GM20431 (cell line): Measurements from ENCODE around the gene CDC14A.

Source experiments
- in situ Hi-C: fragments of 300-500 bp; cut with MseI, MboI; formaldehyde crosslinking; loops from one replicate; pipeline ENCODE4 v1.15.0; 2020; ENCODE audit warnings: low sequenced_read_pairs; ENCODE audit not compliant: unreplicated experiment

Gene CDC14A

DNA sequence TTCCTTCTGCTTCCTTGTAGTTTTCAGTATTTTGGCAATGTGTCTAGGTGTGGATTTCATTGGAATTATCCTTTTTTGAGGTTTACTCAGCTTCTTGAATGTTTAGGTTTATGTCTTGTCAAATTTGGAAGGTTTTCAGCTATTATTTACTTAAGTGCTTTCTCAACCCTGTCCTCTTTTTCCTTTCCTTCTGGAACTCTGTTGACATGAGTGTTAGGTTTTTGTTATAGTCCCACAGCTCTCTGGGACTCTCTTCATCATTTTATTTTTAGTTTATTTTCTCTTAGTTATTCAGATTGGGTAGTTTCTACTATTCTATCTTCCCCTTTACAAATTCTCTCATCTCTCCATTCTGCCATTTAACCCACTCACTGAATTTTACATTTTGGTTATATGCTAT lies 122.5 kb downstream of the CDC14A start:
- in situ Hi-C loops = loop anchor here (25.0 kb wide), 2 partner anchors 387 to 663 kb away; no protein-coding TSS in a partner anchor

DNA sequence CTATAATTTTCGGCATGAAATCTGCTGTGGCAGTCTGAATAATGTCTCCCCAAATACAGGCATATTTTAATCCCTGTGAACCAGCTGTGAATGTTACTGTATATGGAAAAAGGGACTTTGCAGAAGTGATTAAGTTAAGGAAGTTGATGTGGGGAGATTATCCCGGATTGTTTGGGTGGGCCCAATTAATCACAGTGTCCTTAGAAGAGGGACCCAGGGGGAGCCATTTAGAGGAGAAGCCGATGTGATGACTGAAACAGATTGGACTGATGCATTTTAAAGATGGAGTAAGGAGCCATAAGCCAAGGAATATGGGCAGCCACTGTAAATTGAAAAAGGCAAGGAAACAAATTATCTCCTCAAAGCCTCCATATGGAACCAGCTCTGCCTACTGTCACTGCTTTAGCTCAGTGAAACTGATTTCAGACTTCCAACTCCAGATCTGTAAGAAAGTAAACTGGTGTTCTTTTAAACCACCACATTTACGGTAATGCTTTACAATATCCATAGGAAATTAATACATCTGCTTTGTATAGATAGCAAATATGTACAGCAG lies 124.5 kb downstream of the CDC14A start:
- in situ Hi-C loops = no loop called here

DNA sequence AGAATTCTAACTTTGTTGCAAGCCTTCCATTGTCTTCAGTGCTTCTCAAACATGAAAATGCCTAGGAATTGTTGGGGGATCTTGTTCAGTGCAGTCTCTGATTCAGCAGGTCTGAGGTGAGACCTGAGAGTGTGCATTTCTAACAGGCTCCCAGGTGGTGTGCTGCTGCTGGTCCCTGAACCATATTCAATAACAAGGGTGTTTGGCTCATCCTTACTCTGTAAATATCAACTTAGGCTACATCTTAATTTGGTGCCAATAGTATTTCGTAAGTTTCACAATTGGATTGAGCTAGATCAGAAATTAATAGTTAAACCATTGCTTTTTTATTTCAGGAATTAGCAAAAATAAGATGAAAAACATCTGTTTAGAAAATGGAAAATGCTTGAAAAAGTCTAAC lies 126.5 kb downstream of the CDC14A start:
- in situ Hi-C loops = no loop called here

DNA sequence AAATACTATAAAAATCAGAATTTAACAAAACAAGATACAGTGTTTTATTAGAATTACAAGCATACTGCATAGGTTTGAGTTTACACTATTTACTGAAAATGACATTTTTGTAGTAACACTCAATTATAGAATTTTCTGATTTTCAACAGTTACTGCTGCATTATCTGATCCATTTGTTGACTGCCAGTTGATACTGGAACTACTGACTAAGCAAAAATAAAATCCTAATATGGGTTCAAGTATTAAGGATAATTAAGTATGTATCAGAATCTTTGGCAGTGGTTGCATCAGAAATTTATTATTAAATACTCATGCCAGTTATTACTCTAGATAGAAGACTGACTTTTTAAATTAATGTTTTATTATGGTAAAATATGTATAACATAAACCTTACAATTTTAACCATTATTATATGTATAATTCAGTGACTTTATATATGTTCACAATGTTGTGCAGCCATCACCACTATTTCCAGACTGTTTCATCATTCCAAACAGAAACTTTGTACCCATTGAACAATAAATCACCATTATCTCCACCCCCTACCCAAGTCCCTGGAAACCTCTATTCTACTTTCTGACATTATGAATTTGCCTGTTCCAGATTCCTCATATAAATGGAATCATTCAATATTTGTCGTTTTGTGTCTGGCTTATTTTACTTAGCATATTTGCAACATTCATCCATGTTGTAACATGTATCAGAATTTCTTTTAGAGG lies 127.5 kb downstream of the CDC14A start:
- in situ Hi-C loops = no loop called here

DNA sequence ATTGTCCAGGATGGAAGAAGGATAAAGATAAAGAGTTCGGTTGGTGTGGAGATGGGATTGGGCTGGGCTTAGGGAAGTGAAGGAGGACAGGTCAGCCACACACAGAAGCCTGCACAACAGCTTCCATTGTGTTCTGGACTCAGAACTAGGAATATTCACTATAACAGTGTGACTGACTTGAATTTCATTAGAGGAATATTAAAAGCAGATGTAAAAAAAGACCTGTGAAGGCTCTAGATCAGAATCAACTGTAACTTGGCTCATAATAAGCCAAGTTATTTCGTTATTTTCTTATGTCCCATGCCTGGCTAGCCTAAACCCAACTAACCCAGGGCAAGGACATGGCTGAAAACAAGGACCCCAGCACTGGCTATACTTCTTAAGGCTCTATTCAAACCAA lies 129.0 kb downstream of the CDC14A start:
- in situ Hi-C loops = no loop called here

DNA sequence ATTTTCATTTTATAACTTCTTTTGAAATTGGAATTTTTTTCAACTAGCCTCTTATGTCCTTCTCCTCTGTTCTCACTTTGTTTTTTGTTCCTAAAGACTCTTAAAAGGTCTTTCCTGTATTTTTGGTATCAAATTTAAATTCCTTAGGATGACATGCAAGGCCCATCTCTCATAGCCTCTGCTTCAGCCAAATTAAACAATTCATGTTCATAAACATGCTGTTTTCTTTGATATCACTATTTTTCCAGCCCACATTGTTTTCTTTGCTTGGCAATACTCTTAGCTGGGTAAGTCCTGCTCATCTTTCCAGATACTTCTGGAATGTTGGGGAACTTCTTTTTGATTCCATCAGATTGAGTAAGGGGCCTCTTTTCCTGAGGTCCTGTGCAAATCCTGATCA lies 129.9 kb downstream of the CDC14A start:
- in situ Hi-C loops = no loop called here

DNA sequence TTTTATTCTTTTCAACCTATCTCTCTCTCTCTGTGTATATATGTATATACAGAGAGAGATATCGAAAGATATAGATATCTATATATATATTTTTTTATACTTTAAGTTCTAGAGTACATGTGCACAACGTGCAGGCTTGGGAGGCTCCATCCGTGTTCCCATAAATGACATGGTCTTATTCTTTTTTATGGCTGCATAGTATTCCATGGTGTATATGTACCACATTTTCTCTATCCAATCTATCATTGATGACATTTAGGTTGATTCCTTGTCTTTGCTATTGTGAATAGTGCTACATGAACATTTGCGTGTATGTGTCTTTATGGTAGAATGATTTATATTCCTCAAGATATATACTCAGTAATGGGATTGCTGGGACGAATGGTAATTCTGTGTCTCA lies 130.4 kb downstream of the CDC14A start:
- in situ Hi-C loops = no loop called here

DNA sequence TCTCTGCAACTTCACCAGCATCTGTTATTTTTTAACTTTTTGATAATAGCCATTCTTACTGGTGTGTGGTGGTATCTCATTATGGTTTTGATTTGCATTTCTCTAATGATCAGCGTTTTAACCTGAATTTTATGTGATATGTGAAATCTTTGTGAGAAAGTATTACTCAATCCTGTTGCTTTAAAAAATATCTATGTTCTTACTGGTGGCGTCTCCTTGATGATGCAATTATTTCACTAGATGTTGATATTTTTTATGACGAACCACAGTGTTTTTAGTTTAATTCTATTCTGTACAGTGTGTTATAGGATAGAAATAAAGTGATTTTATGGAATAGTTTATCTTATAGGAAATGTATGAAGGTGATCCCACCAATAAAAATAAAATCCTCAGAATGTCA lies 130.9 kb downstream of the CDC14A start:
- in situ Hi-C loops = no loop called here

DNA sequence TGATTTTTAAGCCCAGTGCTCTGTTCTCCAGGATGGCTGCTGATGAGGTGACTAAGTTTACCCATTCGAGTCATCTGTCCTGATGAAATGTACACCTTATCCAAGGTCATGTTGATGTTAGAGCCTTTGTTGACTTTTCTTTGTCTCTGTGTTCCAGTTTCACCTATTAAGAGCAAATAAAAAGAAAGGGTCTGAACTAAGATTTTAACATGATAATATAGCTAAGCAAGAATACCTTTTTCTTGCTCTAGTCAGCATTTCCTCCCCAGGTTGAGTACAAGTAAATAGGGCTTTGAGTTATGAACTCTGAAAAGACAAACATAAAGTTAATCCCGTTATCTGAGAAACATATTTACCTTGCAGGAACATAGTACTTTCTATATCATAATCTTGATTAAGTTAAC lies 133.6 kb downstream of the CDC14A start:
- in situ Hi-C loops = no loop called here

DNA sequence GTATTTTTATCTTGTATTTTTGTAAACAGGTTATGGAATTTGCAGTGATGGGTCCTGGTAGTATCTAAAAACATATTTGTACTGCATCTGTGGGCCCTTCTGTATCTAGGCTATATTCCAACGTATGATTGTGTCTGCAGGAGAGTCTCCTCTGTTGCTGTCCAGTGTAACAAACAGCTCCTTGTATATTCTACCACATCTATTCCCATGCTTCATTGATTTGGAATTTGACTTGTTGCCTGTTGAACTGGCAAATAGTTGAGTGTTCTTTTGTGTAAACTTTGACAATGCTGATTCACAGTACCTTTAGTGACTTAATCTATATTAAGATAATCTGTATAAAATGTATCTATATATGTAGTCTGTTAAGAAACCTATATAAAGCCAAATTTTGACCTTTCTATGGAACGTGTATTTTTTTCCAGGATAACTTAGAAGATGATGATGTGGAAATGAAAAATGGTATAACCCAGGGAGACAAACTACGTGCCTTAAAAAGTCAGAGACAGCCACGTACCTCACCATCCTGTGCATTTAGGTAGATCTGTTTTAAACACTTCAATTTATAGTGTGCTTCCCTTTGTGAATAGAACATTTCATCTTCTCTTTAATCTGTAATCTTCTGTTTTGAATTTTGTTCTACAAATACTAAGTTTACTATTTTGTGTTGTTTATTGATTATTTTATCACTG lies 142.2 kb downstream of the CDC14A start:
- in situ Hi-C loops = no loop called here

DNA sequence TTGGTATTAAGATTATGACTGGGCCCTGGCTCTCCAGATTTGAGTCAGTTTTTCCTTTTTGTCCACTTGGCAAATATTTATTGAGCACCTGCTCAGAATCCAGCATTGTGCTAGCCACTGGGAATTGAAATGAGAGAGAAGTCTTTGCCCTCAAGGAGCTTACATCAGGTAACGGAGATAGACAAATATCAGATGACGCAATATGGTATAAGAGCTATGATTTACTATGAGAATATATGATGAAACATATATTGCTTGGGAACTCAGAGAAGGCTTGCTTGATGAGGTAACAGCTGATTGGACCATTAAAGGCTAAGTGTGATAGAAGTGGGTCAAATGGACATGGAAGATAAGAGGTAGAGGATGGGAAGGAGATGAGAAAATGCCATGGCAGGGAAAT lies 144.6 kb downstream of the CDC14A start:
- in situ Hi-C loops = no loop called here

DNA sequence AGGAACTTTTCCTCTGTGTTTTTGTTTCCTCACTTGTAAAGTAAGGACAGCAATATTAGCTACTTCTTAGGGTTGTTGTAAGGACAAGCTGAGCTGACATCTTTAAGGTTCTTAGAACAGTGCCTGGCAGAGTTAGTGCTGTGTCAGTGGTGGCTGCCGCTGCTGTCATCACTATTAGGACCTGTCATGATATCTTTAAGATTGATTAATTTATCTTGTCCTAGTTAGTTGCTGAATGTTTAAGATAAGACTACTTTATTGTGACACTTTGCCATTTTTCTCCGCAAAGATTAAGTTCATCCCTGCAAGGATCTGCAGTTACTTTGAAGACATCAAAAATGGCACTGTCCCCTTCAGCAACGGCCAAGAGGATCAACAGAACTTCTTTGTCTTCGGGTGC lies 145.5 kb downstream of the CDC14A start:
- in situ Hi-C loops = no loop called here

DNA sequence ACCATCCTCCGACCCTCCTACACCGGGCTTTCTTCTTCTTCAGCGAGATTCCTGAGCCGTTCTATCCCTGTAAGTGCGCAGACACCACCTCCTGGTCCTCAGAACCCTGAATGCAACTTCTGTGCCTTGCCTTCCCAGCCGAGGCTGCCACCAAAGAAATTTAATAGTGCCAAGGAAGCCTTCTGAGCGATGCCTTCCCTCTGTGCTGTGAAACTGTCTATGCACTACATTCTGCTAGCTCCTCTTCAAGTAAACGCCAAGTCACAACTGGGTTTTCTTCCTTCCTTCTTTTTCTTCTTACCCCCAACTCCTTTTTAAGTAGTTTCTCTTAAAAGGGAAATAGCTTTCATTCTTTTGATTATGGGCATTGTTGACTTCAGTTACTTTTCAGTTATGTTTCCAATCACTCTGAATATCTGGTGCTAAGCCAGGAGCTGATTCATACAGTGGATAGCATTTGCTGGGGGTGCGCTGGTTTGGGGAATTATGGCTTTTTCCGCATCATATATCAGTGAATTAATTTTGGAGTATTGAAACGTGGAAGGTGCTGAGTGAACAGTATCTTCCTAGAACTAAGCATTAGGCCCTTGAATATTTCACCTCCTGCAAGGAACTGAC lies 147.0 kb downstream of the CDC14A start:
- in situ Hi-C loops = no loop called here

DNA sequence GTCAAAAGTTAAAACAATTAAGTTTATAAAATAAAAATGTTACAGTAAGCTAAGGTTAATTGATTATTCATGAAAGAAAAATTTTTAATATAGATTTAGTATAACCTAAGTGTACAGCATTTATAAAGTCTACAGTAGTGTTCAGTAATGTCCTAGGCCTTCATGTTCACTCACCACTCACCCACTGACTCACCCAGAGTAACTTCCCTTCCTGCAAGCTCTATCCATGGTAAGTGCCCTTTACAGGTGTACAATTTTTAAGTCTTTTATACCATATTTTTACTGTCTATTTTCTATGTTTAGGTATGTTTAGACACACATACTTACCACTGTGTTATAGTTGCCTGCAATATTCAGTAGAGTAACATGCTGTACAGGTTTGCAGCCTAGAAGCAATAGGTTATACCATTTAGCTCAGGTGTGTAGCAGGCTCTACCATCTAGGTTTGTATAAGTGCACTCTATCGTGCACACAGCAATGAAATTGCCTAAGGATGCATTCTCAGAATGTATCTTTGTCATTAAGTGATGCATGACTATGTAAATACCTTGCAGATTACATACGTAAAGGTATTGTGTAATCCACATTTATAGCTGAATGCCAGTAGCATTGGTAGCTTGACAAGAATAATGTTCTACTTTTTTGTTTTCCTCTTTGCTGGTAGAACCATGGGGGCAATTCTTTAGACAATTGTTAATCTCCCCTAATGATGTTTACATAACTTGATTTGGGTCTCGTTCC lies 149.9 kb downstream of the CDC14A start:
- in situ Hi-C loops = no loop called here

DNA sequence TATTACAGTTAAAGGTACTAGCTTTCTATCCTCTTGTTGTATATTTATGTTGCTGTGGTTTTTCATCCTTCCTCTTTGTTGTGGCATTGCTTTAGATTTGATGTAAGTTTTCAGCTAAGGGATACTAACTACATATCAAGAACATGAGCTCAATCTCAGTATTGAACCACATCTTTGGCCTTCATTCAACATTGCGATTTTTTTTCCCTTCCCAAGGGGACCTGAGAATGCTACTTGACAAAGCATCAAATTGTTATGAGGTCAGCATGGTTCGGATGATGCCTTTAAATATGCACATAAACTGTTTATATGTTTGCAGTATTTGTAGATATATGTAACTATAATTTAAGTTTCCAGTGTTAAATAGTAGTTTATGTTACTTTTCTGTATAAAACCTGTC lies 153.9 kb downstream of the CDC14A start:
- in situ Hi-C loops = no loop called here

DNA sequence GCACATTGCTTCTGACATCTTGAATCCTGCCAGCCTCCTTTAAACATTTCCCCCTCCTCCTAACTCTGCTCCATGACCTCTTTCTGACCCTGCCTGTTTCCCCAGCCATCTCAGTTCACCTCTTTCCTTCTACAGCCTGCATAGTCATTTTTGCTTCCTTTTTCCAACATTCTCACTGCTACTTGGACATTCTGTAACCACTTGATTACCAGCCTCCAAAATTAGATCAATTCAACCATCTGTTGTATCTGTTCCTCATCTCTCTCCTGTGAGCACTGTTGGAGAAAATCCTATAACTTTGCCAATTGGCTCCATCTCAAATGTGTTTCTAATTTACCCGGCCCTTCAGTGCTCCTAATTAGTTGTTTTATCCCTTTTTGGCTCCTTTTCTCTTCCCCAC lies 158.1 kb downstream of the CDC14A start:
- in situ Hi-C loops = no loop called here

DNA sequence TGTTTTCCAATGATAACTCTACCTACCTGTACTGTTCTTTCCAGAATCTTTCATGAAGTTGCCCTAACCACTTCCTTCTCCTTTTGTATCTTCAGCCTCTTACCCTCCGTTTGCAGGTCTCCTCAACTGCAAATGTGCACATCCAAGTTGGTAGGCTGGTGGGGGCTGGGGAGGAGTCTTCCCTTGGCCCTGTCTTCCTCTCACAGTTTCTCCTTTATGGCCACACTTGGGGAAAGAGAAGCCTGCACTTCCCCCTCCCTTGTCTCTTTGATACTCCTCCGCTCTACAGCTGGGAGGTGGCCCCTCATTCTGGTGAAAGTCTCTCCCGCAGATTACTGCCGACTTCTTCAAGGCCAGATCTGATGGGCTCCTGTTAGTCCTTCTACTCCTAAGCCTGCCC lies 158.8 kb downstream of the CDC14A start:
- in situ Hi-C loops = no loop called here

DNA sequence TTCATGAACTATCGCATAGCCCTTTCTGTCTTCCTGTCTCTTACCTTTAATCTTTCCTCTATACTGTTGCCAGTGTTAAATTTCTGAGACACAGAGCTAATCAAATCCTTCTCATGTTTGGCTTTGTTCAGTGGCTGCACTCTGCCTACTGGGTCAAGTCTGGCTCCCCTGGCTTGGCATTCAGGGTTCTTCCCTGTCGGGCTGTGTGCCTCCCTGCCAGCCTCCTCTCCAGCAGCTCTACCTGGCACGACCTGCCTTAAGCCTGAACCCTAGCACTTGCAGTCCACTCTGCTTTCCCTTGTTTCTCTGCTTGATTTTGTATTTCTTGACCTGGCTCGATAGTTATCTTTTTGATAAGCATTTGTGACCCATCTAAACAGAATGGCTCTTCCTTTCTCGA lies 159.5 kb downstream of the CDC14A start:
- in situ Hi-C loops = no loop called here

DNA sequence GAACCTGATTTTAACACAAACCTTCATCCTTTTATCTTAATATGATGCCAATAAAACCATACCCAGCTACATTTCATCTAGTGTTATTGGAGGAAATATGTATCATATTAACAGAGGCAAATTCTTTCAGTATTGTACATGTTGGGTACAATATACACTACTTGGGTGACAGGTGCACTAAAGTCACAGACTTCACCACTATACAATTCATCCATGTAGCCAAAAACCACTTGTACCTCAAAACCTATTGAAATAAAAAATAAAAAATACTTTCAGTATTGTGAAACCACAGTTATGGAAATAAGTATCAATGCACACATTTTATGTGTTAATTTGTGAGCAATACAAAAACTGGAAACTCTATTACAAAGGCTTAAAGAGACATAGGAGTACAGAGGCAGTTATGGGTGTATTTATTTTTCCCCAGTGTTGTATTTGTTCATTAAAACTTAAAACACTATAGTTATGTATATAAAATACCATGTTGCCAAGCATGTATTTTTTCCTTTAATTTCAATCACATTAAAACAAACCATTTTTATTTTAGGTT lies 160.6 kb downstream of the CDC14A start:
- in situ Hi-C loops = no loop called here

DNA sequence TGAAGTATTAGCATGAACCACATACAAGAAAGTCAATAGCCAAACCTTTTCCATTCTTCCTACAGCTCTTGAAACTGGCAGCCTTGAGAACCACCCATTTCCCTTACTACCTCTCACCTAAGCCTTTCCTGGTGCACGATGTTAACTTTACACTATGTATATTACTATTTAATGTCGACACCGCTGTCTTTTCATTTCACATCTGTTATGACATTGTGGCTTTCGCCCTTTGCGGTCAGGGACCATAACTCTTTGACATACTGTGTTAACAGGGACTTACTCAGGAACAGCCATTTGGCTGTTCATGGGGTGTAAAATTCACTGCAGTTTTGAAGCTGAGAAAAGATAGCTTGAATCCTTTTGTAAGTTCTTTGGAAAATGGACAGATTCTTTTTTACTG lies 164.6 kb downstream of the CDC14A start:
- in situ Hi-C loops = no loop called here
